Naive thymus-derived CD4-positive, alpha-beta T cell (primary cell): ENCODE data around the gene DPT. TPM values are rescaled to one million over a fixed set of nuclear protein-coding genes. Genes with fewer than 3 reads are reported as not detected.

Source experiments
- ATAC-seq: fragments of 150-1000 bp; cut with Tn5 transposase; 2 replicates; pipeline ENCODE4 v1.10.0; 2021; ENCODE audit warnings: mild to moderate bottlenecking, moderate library complexity
- CTCF ChIA-PET: fragments of 350-600 bp; sonication (Branson Sonifier 250); formaldehyde crosslinking; loops from one replicate; lab custom pipeline; 2021; ENCODE audit warnings: antibody characterized with exemption; lab: Charles Lee
- POLR2A ChIA-PET: fragments of 350-600 bp; sonication (Branson Sonifier 250); formaldehyde crosslinking; loops from one replicate; lab custom pipeline; 2021; ENCODE audit warnings: antibody characterized with exemption, inconsistent platforms; lab: Charles Lee
- DNase-seq, 9 donors: peaks; one replicate each; pipeline versions ENCODE4 v3.0.0 to v3.0.0-alpha.2; 2020 to 2022; ENCODE audit warnings: mixed read lengths in 1 of 9
- H3K27ac ChIP-seq: one replicate; pipeline ENCODE4 v1.7.0; 2013; ENCODE audit warnings: mild to moderate bottlenecking, low read depth, low read length, moderate library complexity
- H3K27me3 ChIP-seq, 2 donors: one replicate each; pipeline ENCODE4 v1.7.0; 2013; ENCODE audit warnings: low read length in 2 of 2, mild to moderate bottlenecking in 2 of 2, moderate library complexity in 2 of 2; ENCODE audit not compliant: control insufficient read depth in 2 of 2, insufficient read depth in 2 of 2
- H3K36me3 ChIP-seq, 3 experiments: 1 replicate in 2 of 3; 2 replicates in 1 of 3; pipeline ENCODE4 v1.7.0; 2013; ENCODE audit warnings: low read length in 3 of 3, mild to moderate bottlenecking in 3 of 3, moderate library complexity in 1 of 3; ENCODE audit not compliant: insufficient read depth in 3 of 3, control insufficient read depth in 2 of 3
- H3K4me1 ChIP-seq, 2 donors: one replicate each; pipeline ENCODE4 v1.7.0; 2013; ENCODE audit warnings: low read length in 2 of 2, mild to moderate bottlenecking in 2 of 2, moderate library complexity in 1 of 2; ENCODE audit not compliant: control insufficient read depth in 2 of 2, insufficient read depth in 2 of 2
- H3K4me3 ChIP-seq: 2 replicates; pipeline ENCODE4 v1.7.0; 2013; ENCODE audit warnings: mild to moderate bottlenecking, low read length
- H3K9me3 ChIP-seq, 3 experiments: 1 replicate in 2 of 3; 2 replicates in 1 of 3; pipeline ENCODE4 v1.7.0; 2013; ENCODE audit warnings: low read length in 3 of 3; ENCODE audit not compliant: control insufficient read depth in 2 of 3
- H3K27ac Mint-ChIP-seq, 9 donors: one replicate each; pipeline ENCODE4 v1.8.0; 2020 to 2022; ENCODE audit warnings: mixed read lengths in 9 of 9, mild to moderate bottlenecking in 8 of 9, moderate library complexity in 5 of 9, inconsistent platforms in 2 of 9
- H3K27me3 Mint-ChIP-seq, 5 donors: one replicate each; pipeline ENCODE4 v1.8.0; 2021 to 2022; ENCODE audit warnings: mixed read lengths in 5 of 5, mild to moderate bottlenecking in 1 of 5
- H3K36me3 Mint-ChIP-seq, 5 donors: one replicate each; pipeline ENCODE4 v1.8.0; 2020 to 2022; ENCODE audit warnings: mixed read lengths in 5 of 5, mild to moderate bottlenecking in 3 of 5, inconsistent platforms in 1 of 5
- H3K4me1 Mint-ChIP-seq, 7 donors: one replicate each; pipeline ENCODE4 v1.8.0; 2020 to 2022; ENCODE audit warnings: mixed read lengths in 7 of 7, mild to moderate bottlenecking in 3 of 7, inconsistent platforms in 1 of 7
- H3K4me3 Mint-ChIP-seq, 10 donors: one replicate each; pipeline ENCODE4 v1.8.0; 2020 to 2022; ENCODE audit warnings: mild to moderate bottlenecking in 10 of 10, mixed read lengths in 10 of 10, moderate library complexity in 6 of 10, inconsistent platforms in 2 of 10
- H3K9me3 Mint-ChIP-seq, 11 donors: one replicate each; pipeline ENCODE4 v1.8.0; 2020 to 2022; ENCODE audit warnings: mixed read lengths in 11 of 11, mild to moderate bottlenecking in 4 of 11, inconsistent platforms in 1 of 11, moderate library complexity in 1 of 11
- intact Hi-C, 2 donors: fragments of 100-400 bp; cut with micrococcal nuclease; formaldehyde crosslinking; loops; one replicate each; pipeline ENCODE4 v1.15.1; 2023
- polyA plus RNA-seq, 2 donors: library from polyadenylated mRNA; unstranded; fragments of 300-500 nt; fragmentation: Illumina TruSeq; gene quantifications; one replicate each; pipeline ENCODE4 v1.2.3, GENCODE V29; 2021
- total RNA-seq, 6 experiments: library from RNA in 5 of 6; stranded (reverse) in 5 of 6; gene quantifications; 1 replicate in 5 of 6; 2 replicates in 1 of 6; pipeline ENCODE4 v1.2.3 and lab custom pipeline; 2021 to 2026

Gene DPT
- total and polyA plus RNA-seq, 7 experiments from 2014 or later: not detected

- ATAC-seq (no peak), DNase-seq (no peak)
- Histone ChIP-seq H3K36me3 (no peaks in the 10 kb centered on the region), H3K27me3 (no peaks in the 10 kb centered on the region), H3K27ac (no peak overlapping the region), H3K4me1 (no peaks in the 10 kb centered on the region), H3K4me3 (no peak overlapping the region), H3K9me3 (no peaks in the 10 kb centered on the region)
- ChIA-PET POLR2A (no interaction called here), CTCF (no interaction called here)
- no peak overlapping the region for H3K4me3 Mint-ChIP-seq
- H3K4me1 Mint-ChIP-seq: no peaks in the 10 kb centered on the region
- peaks cover 0 to 1% (median 0%) of the 10 kb centered on the region in 11 donors for H3K9me3 Mint-ChIP-seq
- H3K27me3 Mint-ChIP-seq: peaks cover 0 to 31% (median 5%) of the 10 kb centered on the region in 5 donors
- H3K36me3 Mint-ChIP-seq: no peaks in the 10 kb centered on the region
- no peak overlapping the region for H3K27ac Mint-ChIP-seq
- intact Hi-C loops: no loop called here
These were observed 75.4 kb downstream of the DPT start for GRCh38 chr1:168653567-168653966.

GRCh38 chr1:168645721-168646120 is 83.3 kb downstream of the DPT start:
- Histone ChIP-seq H3K27ac (no peak overlapping the region), H3K36me3 (no peaks in the 10 kb centered on the region), H3K27me3 (no peaks in the 10 kb centered on the region), H3K4me1 (no peaks in the 10 kb centered on the region), H3K4me3 (no peak overlapping the region), H3K9me3 (no peaks in the 10 kb centered on the region)
- Mint-ChIP-seq H3K4me3 (no peak overlapping the region), H3K27me3 (peaks cover 0 to 18% (median 0%) of the 10 kb centered on the region in 5 donors), H3K9me3 (no peaks in the 10 kb centered on the region), H3K4me1 (no peaks in the 10 kb centered on the region), H3K27ac (no peak overlapping the region), H3K36me3 (peaks cover 0 to 5% (median 0%) of the 10 kb centered on the region in 5 donors)
- POLR2A ChIA-PET: no interaction called here
- CTCF ChIA-PET: no interaction called here
- ATAC-seq (no peak), DNase-seq (no peak)
- intact Hi-C loops: no loop called here

Other genes starting within 250 kb of the DPT start
- 1 to 10 TPM in 3 of 5 experiments, not detected in 2; 2.7 to 7.0 (median 3.0) TPM for gene XCL2, start 185.2 kb downstream of the DPT start, total RNA-seq
- gene XCL2, start 185.2 kb downstream of the DPT start, polyA plus RNA-seq: under 1 TPM in 1 of 2 donors, not detected in 1; 0.61 TPM
- gene XCL1, start 152.6 kb downstream of the DPT start, total RNA-seq: 1 to 10 TPM in 2 of 5 experiments, under 1 TPM in 2, not detected in 1; 0.32 to 2.6 (median 1.4) TPM
- gene XCL1, start 152.6 kb downstream of the DPT start, polyA plus RNA-seq: under 1 TPM in 1 of 2 donors, not detected in 1; 0.15 TPM